Body of pancreas (tissue), 4 donors: ENCODE measurements around the gene TRPV3.

ENCODE experiments used
- CTCF ChIP-seq, 7 experiments: fragments of 450-650 bp in 4 of 7; fragments of 200-600 bp in 3 of 7; sonication (generic) in 3 of 7; IDR thresholded peaks; one replicate each; pipeline ENCODE4 v1.5.1; 2016 to 2019; ENCODE audit warnings: antibody characterized with exemption in 7 of 7
- POLR2A ChIP-seq, 3 donors: fragments of 450-650 bp; IDR thresholded peaks; one replicate each; pipeline ENCODE4 v1.6.1; 2016; ENCODE audit warnings: antibody characterized with exemption in 3 of 3, mild to moderate bottlenecking in 2 of 3

GRCh38 chr17:3507071-3507470 is 50.5 kb downstream of the TRPV3 start:
- TF ChIP-seq CTCF (IDR thresholded peaks at IDR 0.05) (no peak), POLR2A (IDR thresholded peaks at IDR 0.05) (no peak)
